ENCODE measurements around the gene CYP19A1.

Gene CYP19A1

DNA sequence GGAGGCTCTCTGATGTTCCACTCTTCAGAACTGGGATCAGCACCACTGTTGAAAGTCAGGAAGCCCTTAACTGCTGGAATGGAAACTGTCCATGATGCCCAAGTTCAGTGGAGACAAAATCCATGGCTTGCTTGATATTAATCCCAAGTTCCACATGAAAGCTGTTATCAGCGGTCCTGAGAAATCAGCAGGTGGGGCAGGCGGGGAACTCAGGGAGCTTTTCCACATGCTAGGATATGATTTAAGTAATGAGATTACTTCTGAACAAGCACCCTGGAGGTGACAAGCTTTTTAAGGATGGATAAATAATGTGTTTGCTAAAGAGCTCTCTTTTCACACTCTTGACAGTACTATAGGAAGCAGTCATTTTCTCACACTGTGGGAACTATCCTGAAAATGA, 82.9 kb downstream of the CYP19A1 start:
- no peaks in the 10 kb centered on the region for H3K27me3 ChIP-seq (ENCODE audit: insufficient read depth, low read length)

DNA sequence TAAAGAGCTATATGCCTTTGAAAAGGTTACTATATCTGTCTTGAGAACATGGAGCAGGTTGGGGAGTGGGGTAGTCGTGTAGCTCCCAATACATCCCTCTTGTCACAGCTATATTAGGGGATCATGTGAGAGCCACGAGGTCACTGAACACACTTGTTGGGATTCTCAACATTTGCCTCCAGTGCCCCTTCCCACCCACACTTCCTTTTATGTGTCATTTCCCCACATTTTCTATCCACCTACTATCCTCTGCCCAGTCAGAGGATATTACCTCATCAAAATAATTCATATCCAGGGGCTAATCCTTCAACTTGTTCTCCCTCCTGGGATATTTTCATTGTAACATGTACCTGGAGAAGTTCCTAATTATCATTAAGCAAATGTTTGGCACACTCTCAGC, 85.0 kb downstream of the CYP19A1 start:
- H3K27me3 ChIP-seq (ENCODE audit: insufficient read depth, low read length) = no peaks in the 10 kb centered on the region
- H3K27ac ChIP-seq (ENCODE audit: low read depth, low read length) = no peak overlapping the region
- no peak overlapping the region for H3K4me3 ChIP-seq (ENCODE audit: low read length)
- no peaks in the 10 kb centered on the region for H3K9me3 ChIP-seq (ENCODE audit: insufficient read depth, low read depth, low read length)
- no peak overlapping the region for H3K9ac ChIP-seq (ENCODE audit: low read depth, low read length)
- no peaks in the 10 kb centered on the region for H3K36me3 ChIP-seq (ENCODE audit: insufficient read depth, low read length)
- WGBS = 94% methylated on average over 2 of the region's 2 CpGs
- H3K4me1 ChIP-seq (ENCODE audit: insufficient read depth, low read length) = no peaks in the 10 kb centered on the region

More for the DNA sequence above, 82.9 kb downstream of the CYP19A1 start:
- Histone ChIP-seq H3K9ac (ENCODE audit: low read depth, low read length) (no peak overlapping the region), H3K36me3 (ENCODE audit: insufficient read depth, low read length) (no peaks in the 10 kb centered on the region), H3K4me3 (ENCODE audit: low read length) (no peak overlapping the region), H3K9me3 (ENCODE audit: insufficient read depth, low read depth, low read length) (no peaks in the 10 kb centered on the region), H3K4me1 (ENCODE audit: insufficient read depth, low read length) (no peaks in the 10 kb centered on the region), H3K27ac (ENCODE audit: low read depth, low read length) (no peak overlapping the region)
- WGBS = 88% methylated on average over 2 of the region's 2 CpGs

DNA sequence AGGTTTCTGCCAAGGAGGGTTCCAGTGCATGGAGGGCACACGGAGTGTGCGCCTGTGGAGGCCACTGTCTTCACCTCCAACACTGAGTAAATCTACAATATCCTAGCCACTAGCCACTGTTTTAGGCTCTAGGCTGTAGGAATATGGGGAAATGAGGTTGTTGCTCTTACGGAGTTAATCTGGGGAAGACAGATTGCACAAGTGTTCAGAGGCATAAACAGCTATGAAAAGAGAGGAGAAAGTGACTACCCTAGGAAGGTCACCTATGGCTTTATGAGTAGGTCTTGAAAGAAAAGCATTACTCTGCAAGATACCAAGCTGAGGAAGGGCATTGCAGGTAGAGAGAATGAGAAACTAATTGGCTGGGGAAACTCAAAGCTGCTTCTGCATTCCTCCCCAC, 85.7 kb downstream of the CYP19A1 start:
- no peak overlapping the region for H3K4me3 ChIP-seq (ENCODE audit: low read length)
- H3K4me1 ChIP-seq (ENCODE audit: insufficient read depth, low read length) = no peaks in the 10 kb centered on the region
- no peak overlapping the region for H3K9ac ChIP-seq (ENCODE audit: low read depth, low read length)
- 99% methylated on average over 3 of the region's 3 CpGs for WGBS
- H3K27me3 ChIP-seq (ENCODE audit: insufficient read depth, low read length) = no peaks in the 10 kb centered on the region
- no peak overlapping the region for H3K27ac ChIP-seq (ENCODE audit: low read depth, low read length)
- H3K36me3 ChIP-seq (ENCODE audit: insufficient read depth, low read length) = no peaks in the 10 kb centered on the region
- no peaks in the 10 kb centered on the region for H3K9me3 ChIP-seq (ENCODE audit: insufficient read depth, low read depth, low read length)

DNA sequence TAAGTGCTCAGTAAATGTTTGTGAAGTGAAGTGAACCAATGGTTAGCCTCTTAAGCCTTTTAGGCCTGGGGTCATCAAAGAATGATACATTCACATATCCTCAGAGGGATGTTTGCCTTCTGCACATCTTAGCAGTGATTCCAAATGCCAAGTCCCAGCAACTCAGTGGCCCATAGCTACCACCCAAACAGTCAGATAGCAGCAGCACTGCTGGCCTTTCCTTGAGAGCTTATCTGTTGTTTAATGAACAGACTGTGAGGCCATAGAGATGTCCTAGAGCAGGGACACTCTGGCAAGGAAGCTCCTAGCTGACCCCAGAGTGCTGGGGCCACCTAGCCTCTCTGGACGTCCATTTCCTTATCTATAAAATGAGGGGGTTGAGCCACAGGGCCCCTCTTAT, 86.8 kb downstream of the CYP19A1 start:
- H3K4me3 ChIP-seq (ENCODE audit: low read length) = no peak overlapping the region
- no peak overlapping the region for H3K27ac ChIP-seq (ENCODE audit: low read depth, low read length)
- no peak overlapping the region for H3K9ac ChIP-seq (ENCODE audit: low read depth, low read length)
- no peaks in the 10 kb centered on the region for H3K36me3 ChIP-seq (ENCODE audit: insufficient read depth, low read length)
- H3K9me3 ChIP-seq (ENCODE audit: insufficient read depth, low read depth, low read length) = no peaks in the 10 kb centered on the region
- no peaks in the 10 kb centered on the region for H3K4me1 ChIP-seq (ENCODE audit: insufficient read depth, low read length)
- WGBS = 85% methylated on average over 1 of the region's 1 CpG
- no peaks in the 10 kb centered on the region for H3K27me3 ChIP-seq (ENCODE audit: insufficient read depth, low read length)

DNA sequence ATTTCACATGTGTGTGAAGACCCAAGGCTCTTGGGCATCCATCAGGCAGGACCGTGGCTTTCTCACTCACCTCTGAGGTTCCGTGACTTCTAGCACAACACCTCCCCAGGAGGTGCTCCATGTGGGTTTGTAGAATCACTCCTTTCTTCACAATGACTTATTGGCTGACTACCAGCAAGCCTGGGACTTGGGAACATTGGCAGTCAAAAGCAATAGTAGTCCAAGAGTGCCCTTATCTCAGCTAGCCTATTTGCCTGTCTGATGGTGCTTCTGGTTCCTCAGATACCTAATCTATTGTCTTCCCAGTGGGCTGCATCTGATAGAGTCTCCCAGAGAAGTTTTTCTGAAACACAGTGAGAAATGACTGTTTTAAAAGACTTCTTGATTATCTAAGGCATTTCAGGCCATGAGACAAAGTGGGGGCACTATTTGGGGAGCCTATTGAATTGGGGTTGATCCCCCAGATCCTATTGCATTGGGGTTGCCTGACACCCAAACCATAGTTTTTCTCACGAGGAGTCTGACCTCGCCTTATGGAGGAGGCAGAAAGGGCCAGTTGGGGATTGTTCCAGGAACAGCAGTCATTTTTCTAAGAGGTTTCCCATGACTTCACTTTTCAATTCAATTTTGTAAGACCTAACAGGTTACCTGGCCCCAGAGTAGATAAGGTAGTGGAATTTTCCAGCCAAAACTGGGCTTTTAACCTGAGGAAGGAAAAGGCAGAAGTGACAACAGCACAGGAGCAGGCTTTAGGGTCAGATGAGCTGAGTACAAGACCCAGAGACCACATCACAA, 88.0 kb downstream of the CYP19A1 start:
- Histone ChIP-seq H3K36me3 (ENCODE audit: insufficient read depth, low read length) (no peaks in the 10 kb centered on the region), H3K27ac (ENCODE audit: low read depth, low read length) (no peak overlapping the region), H3K9ac (ENCODE audit: low read depth, low read length) (no peak overlapping the region), H3K4me3 (ENCODE audit: low read length) (no peak overlapping the region), H3K9me3 (ENCODE audit: insufficient read depth, low read depth, low read length) (no peaks in the 10 kb centered on the region), H3K27me3 (ENCODE audit: insufficient read depth, low read length) (no peaks in the 10 kb centered on the region), H3K4me1 (ENCODE audit: insufficient read depth, low read length) (no peaks in the 10 kb centered on the region)
- 98% methylated on average over 4 of the region's 4 CpGs for WGBS

DNA sequence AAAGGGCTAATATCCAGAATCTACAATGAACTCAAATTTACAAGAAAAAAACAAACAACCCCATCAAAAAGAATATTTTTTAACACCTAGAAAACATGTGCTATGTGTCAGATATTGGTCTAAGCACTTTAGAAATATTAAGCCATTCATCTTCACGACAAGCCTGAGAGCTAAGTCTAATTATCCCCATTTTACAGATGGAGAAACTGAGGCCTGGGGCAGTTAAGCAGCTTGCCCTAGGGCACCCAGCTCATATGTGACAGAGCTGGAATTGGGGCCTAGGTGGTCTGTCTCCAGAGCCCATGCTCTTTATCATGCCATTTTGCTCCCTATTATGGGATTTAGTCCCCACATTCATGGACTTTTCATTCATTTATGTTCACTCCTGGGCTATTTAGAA, 92.8 kb downstream of the CYP19A1 start:
- Histone ChIP-seq H3K27ac (ENCODE audit: low read depth, low read length) (no peak overlapping the region), H3K36me3 (ENCODE audit: insufficient read depth, low read length) (no peaks in the 10 kb centered on the region), H3K4me1 (ENCODE audit: insufficient read depth, low read length) (peaks cover 8% of the 10 kb centered on the region), H3K9ac (ENCODE audit: low read depth, low read length) (no peak overlapping the region), H3K4me3 (ENCODE audit: low read length) (no peak overlapping the region), H3K9me3 (ENCODE audit: insufficient read depth, low read depth, low read length) (no peaks in the 10 kb centered on the region), H3K27me3 (ENCODE audit: insufficient read depth, low read length) (no peaks in the 10 kb centered on the region)
- 100% methylated on average over 1 of the region's 1 CpG for whole genome bisulfite sequencing

DNA sequence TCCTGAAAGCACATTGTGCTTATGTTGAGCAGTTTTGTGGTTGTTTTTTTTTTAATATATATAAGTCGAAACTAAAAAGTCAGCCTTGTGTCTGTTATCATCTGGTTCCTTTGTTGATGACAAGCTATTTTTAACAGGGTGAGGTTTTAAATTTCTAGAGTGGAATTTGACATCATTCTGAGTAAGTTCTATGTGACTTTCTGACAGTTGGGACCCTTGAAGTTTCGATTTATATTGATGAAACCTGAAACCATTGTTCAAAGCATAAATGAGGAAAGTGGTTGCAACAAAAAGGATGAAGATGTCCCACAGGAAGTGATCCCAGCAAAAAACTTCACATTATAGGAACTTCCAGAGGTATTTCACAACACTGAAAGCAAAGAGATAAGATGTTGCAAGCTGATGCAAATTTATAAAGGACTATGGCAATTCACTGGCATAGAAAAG, 94.0 kb downstream of the CYP19A1 start:
- no peak overlapping the region for H3K9ac ChIP-seq (ENCODE audit: low read depth, low read length)
- H3K4me3 ChIP-seq (ENCODE audit: low read length) = no peak overlapping the region
- H3K36me3 ChIP-seq (ENCODE audit: insufficient read depth, low read length) = no peaks in the 10 kb centered on the region
- no peaks in the 10 kb centered on the region for H3K27me3 ChIP-seq (ENCODE audit: insufficient read depth, low read length)
- 92% methylated on average over 2 of the region's 2 CpGs for WGBS
- H3K9me3 ChIP-seq (ENCODE audit: insufficient read depth, low read depth, low read length) = no peaks in the 10 kb centered on the region
- peaks cover 18% of the 10 kb centered on the region for H3K4me1 ChIP-seq (ENCODE audit: insufficient read depth, low read length)
- H3K27ac ChIP-seq (ENCODE audit: low read depth, low read length) = no peak overlapping the region

DNA sequence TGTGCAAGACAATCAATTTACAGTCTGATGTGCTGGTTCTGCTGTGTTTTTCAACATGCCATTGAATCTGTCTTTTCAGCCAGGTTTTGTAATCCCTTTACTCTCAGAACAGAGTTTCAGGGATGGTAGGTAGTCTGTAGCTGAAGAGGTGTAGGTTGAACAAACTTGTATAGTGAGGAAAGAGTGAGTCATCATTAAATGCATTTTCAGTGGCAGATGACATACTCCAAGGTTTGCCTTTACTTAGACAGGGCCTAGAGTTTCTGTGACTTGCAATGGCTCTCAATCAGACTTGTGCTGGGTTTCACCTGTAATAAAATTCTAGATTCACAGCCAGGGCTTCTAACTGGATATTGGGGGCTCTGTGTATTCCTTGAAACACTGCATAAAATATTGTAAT, 94.6 kb downstream of the CYP19A1 start:
- no peak overlapping the region for H3K9ac ChIP-seq (ENCODE audit: low read depth, low read length)
- H3K4me1 ChIP-seq (ENCODE audit: insufficient read depth, low read length) = peaks cover 18% of the 10 kb centered on the region
- H3K36me3 ChIP-seq (ENCODE audit: insufficient read depth, low read length) = no peaks in the 10 kb centered on the region
- no peak overlapping the region for H3K4me3 ChIP-seq (ENCODE audit: low read length)
- no peak overlapping the region for H3K27ac ChIP-seq (ENCODE audit: low read depth, low read length)
- H3K9me3 ChIP-seq (ENCODE audit: insufficient read depth, low read depth, low read length) = no peaks in the 10 kb centered on the region
- no peaks in the 10 kb centered on the region for H3K27me3 ChIP-seq (ENCODE audit: insufficient read depth, low read length)

DNA sequence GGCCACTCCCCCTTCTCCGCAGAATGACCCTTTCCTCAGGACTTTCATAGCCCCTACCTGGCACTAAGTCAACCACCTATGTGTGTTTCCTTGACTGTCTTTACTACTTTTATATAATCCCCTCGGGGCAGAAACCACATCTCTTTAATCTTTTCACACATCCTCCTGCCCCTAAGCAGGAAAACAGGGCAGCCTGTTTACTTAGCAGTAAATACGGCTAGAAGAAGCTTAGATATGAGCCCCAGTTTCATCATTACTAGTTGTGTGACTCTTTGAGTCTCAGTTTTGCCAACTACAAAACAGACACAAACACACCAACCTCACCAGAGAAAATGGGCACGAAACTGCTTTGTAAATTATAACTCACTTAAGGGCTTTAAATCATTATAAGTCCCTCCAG, 98.3 kb downstream of the CYP19A1 start:
- no peak overlapping the region for H3K9ac ChIP-seq (ENCODE audit: low read depth, low read length)
- no peak overlapping the region for H3K4me3 ChIP-seq (ENCODE audit: low read length)
- H3K4me1 ChIP-seq (ENCODE audit: insufficient read depth, low read length) = peaks cover 25% of the 10 kb centered on the region
- H3K36me3 ChIP-seq (ENCODE audit: insufficient read depth, low read length) = no peaks in the 10 kb centered on the region
- 55% methylated on average over 4 of the region's 4 CpGs for WGBS
- H3K27ac ChIP-seq (ENCODE audit: low read depth, low read length) = no peak overlapping the region
- H3K27me3 ChIP-seq (ENCODE audit: insufficient read depth, low read length) = no peaks in the 10 kb centered on the region
- H3K9me3 ChIP-seq (ENCODE audit: insufficient read depth, low read depth, low read length) = no peaks in the 10 kb centered on the region

DNA sequence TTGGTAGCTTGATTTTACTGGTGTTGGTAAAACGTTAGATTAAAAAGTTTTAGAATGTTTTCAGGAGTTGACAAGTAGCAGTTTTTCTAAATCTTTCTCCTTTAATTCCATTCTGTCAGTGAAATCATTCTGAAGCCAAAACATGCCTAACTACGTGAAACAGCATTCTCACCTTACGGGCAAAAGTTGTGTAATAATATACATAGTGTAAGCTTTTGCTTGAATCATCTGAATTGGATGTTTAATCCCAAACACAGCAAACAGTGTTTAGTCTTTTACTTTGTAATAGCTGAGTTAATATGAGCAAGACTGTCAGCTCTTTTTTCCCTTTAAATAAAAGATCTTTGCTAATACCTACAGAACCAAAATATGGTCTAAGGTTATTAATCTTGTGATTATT, 100.6 kb downstream of the CYP19A1 start:
- H3K27ac ChIP-seq (ENCODE audit: low read depth, low read length) = no peak overlapping the region
- H3K9me3 ChIP-seq (ENCODE audit: insufficient read depth, low read depth, low read length) = no peaks in the 10 kb centered on the region
- 96% methylated on average over 2 of the region's 3 CpGs for WGBS
- H3K36me3 ChIP-seq (ENCODE audit: insufficient read depth, low read length) = no peaks in the 10 kb centered on the region
- H3K4me1 ChIP-seq (ENCODE audit: insufficient read depth, low read length) = peaks cover 37% of the 10 kb centered on the region
- H3K9ac ChIP-seq (ENCODE audit: low read depth, low read length) = no peak overlapping the region
- no peaks in the 10 kb centered on the region for H3K27me3 ChIP-seq (ENCODE audit: insufficient read depth, low read length)
- H3K4me3 ChIP-seq (ENCODE audit: low read length) = no peak overlapping the region

DNA sequence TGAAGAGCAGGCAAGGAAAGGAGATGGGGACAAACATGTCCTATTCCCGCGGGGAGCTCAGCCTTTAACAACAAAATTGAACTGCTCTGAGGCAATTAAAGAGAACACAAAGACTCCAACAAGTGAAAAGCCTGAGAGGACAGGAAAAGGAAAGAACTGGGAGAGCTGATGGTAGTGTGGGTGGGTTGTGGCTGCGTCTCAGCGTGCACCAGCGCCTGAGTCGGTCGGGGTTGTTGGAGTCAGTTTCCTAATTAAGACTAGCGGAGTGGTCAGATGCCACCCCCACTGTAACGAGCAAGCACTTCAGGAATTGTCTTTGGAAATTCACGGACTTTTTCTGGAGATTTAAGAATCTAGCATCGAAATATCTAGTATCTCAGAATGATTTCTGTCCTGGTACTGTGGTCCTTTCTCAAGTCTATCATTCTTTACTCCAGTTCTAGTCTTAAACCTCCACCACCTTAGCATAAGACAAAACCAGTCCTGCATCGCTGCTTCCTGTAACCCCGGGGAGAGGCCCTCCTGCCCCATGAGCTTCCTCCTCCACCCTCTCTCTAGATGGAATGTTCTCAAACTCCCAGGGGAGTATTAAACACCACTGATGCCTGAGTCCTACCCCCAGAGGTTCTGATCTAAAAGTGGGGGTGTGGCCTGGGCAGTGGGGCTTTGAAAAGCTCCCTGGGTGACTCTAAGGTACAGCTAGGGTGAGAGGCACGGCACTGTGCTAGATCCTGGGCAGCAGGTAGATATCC, 104.0 kb downstream of the CYP19A1 start:
- no peaks in the 10 kb centered on the region for H3K9me3 ChIP-seq (ENCODE audit: insufficient read depth, low read depth, low read length)
- H3K27me3 ChIP-seq (ENCODE audit: insufficient read depth, low read length) = no peaks in the 10 kb centered on the region
- H3K36me3 ChIP-seq (ENCODE audit: insufficient read depth, low read length) = no peaks in the 10 kb centered on the region
- H3K9ac ChIP-seq (ENCODE audit: low read depth, low read length) = no peak overlapping the region
- H3K27ac ChIP-seq (ENCODE audit: low read depth, low read length) = no peak overlapping the region
- no peak overlapping the region for H3K4me3 ChIP-seq (ENCODE audit: low read length)
- 85% methylated on average over 14 of the region's 14 CpGs for WGBS
- peaks cover 19% of the 10 kb centered on the region for H3K4me1 ChIP-seq (ENCODE audit: insufficient read depth, low read length)
